Liver (tissue), 3 donors: ENCODE data around the gene RTL3.

Experiments
- FOXA1 ChIP-seq: IDR thresholded peaks from 2 replicates; pipeline ENCODE4 v1.6.1; 2016; ENCODE audit warnings: antibody characterized with exemption
- GABPA ChIP-seq, 2 donors: IDR thresholded peaks in 1 of 2; conservative IDR thresholded peaks in 1 of 2; 2 replicates each; pipeline ENCODE4 v1.6.1; 2016; ENCODE audit warnings: antibody characterized with exemption in 2 of 2, mild to moderate bottlenecking in 1 of 2, moderate library complexity in 1 of 2
- JUND ChIP-seq, 2 donors: IDR thresholded peaks; 2 replicates each; pipeline ENCODE4 v1.6.1; 2016; ENCODE audit warnings: antibody characterized with exemption in 2 of 2
- NR2F2 ChIP-seq: IDR thresholded peaks from 2 replicates; pipeline ENCODE4 v1.6.1; 2016; ENCODE audit warnings: antibody characterized with exemption
- RAD21 ChIP-seq, 2 donors: IDR thresholded peaks; 2 replicates each; pipeline ENCODE4 v1.6.1; 2016; ENCODE audit warnings: antibody characterized with exemption in 2 of 2, mild to moderate bottlenecking in 2 of 2
- SP1 ChIP-seq: IDR thresholded peaks from 2 replicates; pipeline ENCODE4 v1.6.1; 2018; ENCODE audit warnings: antibody characterized with exemption, mild to moderate bottlenecking
- TAF1 ChIP-seq: conservative IDR thresholded peaks from 2 replicates; pipeline ENCODE4 v1.6.1; 2016; ENCODE audit warnings: antibody characterized with exemption, mild to moderate bottlenecking
- YY1 ChIP-seq: IDR thresholded peaks from 2 replicates; pipeline ENCODE4 v1.6.1; 2016; ENCODE audit warnings: antibody characterized with exemption, mild to moderate bottlenecking
- TF ChIP-seq, protein P1 (sequence below): fragments of 150-350 bp; IDR thresholded peaks from 2 replicates; pipeline ENCODE4 v1.5.1; 2017; ENCODE audit warnings: improper control_type of control experiment, low read depth, low read length; ENCODE audit not compliant: missing input control
- TF ChIP-seq, protein P2 (sequence below): IDR thresholded peaks from 2 replicates; pipeline ENCODE4 v1.6.1; 2016; ENCODE audit warnings: antibody characterized with exemption
- TF ChIP-seq, protein P3 (sequence below): IDR thresholded peaks from 2 replicates; pipeline ENCODE4 v1.6.1; 2016; ENCODE audit warnings: antibody characterized with exemption, mild to moderate bottlenecking
- TF ChIP-seq, protein P4 (sequence below): IDR thresholded peaks from 2 replicates; pipeline ENCODE4 v1.6.1; 2016; ENCODE audit warnings: antibody characterized with exemption
- TF ChIP-seq, protein P5 (sequence below): IDR thresholded peaks from 2 replicates; pipeline ENCODE4 v1.6.1; 2016; ENCODE audit warnings: antibody characterized with exemption
- donor health status: healthy.
- donor health status: healthy.

DNA sequence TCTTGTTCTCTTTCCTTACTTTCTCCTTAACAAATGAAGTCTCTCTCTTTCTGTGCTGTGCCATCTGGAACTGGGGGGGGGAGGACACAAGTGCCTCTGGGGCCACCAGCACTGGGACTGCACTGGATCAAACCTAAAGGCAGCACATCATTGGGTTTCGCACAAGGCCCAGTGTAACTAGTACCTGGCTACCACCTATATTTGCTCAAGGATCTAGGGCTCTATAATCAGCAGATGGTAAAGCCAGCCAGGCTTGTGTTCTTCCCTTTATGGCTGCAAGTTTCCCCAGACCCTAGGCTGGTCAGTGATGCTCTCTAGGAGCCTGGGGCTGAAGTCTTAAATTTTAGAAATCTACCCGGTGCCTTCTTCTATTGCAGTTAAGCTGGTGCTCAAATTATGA, 40.1 kb downstream of the RTL3 start:
- TF ChIP-seq RAD21 (IDR thresholded peaks at IDR 0.05) (no peak), YY1 (no peak), SP1 (no peak), NR2F2 (no peak), JUND (IDR thresholded peaks at IDR 0.05) (no peak), TAF1 (no peak), GABPA (IDR thresholded peaks at IDR 0.05 in 1 of 2, conservative IDR thresholded peaks at IDR 0.05 in 1 of 2) (no peak), FOXA1 (no peak)
- TF ChIP-seq, protein P1, sequence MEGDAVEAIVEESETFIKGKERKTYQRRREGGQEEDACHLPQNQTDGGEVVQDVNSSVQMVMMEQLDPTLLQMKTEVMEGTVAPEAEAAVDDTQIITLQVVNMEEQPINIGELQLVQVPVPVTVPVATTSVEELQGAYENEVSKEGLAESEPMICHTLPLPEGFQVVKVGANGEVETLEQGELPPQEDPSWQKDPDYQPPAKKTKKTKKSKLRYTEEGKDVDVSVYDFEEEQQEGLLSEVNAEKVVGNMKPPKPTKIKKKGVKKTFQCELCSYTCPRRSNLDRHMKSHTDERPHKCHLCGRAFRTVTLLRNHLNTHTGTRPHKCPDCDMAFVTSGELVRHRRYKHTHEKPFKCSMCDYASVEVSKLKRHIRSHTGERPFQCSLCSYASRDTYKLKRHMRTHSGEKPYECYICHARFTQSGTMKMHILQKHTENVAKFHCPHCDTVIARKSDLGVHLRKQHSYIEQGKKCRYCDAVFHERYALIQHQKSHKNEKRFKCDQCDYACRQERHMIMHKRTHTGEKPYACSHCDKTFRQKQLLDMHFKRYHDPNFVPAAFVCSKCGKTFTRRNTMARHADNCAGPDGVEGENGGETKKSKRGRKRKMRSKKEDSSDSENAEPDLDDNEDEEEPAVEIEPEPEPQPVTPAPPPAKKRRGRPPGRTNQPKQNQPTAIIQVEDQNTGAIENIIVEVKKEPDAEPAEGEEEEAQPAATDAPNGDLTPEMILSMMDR: no peak
- TF ChIP-seq, protein P2, sequence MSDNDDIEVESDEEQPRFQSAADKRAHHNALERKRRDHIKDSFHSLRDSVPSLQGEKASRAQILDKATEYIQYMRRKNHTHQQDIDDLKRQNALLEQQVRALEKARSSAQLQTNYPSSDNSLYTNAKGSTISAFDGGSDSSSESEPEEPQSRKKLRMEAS: no peak
- TF ChIP-seq, protein P3, sequence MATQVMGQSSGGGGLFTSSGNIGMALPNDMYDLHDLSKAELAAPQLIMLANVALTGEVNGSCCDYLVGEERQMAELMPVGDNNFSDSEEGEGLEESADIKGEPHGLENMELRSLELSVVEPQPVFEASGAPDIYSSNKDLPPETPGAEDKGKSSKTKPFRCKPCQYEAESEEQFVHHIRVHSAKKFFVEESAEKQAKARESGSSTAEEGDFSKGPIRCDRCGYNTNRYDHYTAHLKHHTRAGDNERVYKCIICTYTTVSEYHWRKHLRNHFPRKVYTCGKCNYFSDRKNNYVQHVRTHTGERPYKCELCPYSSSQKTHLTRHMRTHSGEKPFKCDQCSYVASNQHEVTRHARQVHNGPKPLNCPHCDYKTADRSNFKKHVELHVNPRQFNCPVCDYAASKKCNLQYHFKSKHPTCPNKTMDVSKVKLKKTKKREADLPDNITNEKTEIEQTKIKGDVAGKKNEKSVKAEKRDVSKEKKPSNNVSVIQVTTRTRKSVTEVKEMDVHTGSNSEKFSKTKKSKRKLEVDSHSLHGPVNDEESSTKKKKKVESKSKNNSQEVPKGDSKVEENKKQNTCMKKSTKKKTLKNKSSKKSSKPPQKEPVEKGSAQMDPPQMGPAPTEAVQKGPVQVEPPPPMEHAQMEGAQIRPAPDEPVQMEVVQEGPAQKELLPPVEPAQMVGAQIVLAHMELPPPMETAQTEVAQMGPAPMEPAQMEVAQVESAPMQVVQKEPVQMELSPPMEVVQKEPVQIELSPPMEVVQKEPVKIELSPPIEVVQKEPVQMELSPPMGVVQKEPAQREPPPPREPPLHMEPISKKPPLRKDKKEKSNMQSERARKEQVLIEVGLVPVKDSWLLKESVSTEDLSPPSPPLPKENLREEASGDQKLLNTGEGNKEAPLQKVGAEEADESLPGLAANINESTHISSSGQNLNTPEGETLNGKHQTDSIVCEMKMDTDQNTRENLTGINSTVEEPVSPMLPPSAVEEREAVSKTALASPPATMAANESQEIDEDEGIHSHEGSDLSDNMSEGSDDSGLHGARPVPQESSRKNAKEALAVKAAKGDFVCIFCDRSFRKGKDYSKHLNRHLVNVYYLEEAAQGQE: no peak
- TF ChIP-seq, protein P4, sequence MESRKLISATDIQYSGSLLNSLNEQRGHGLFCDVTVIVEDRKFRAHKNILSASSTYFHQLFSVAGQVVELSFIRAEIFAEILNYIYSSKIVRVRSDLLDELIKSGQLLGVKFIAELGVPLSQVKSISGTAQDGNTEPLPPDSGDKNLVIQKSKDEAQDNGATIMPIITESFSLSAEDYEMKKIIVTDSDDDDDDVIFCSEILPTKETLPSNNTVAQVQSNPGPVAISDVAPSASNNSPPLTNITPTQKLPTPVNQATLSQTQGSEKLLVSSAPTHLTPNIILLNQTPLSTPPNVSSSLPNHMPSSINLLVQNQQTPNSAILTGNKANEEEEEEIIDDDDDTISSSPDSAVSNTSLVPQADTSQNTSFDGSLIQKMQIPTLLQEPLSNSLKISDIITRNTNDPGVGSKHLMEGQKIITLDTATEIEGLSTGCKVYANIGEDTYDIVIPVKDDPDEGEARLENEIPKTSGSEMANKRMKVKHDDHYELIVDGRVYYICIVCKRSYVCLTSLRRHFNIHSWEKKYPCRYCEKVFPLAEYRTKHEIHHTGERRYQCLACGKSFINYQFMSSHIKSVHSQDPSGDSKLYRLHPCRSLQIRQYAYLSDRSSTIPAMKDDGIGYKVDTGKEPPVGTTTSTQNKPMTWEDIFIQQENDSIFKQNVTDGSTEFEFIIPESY: no peak
- TF ChIP-seq, protein P5, sequence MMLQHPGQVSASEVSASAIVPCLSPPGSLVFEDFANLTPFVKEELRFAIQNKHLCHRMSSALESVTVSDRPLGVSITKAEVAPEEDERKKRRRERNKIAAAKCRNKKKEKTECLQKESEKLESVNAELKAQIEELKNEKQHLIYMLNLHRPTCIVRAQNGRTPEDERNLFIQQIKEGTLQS: no peak
